Left renal cortex interstitium (tissue), 4 donors: ENCODE results near the gene C3orf80. TPM values are rescaled to one million over a fixed set of nuclear protein-coding genes. Genes with fewer than 3 reads are reported as not detected.

Experiments used
- polyA plus RNA-seq, 4 donors: library from polyadenylated mRNA; unstranded; fragments of 120-200 nt; gene quantifications; one replicate each; pipeline ENCODE4 v1.2.1, GENCODE V29; 2013; ENCODE audit not compliant: insufficient read length in 4 of 4

The C3orf80 gene
- polyA plus RNA-seq, 4 donors, result 0.27 to 0.62 (median 0.36) TPM

Other genes with a start within 250 kb of the C3orf80 start
- gene IL12A, start 236.6 kb upstream of the C3orf80 start, polyA plus RNA-seq, result under 1 TPM; 0.86 to 0.92 (median 0.89) TPM
- gene IFT80, start 173.8 kb downstream of the C3orf80 start, polyA plus RNA-seq, result 10 to 100 TPM; 49.4 to 73.4 (median 58.2) TPM
- 100 to 1,000 TPM in 2 of 4 donors, 10 to 100 TPM in 2; 91.4 to 130 (median 98.5) TPM for gene SMC4, start 174.2 kb downstream of the C3orf80 start, polyA plus RNA-seq
- gene TRIM59, start 224.4 kb downstream of the C3orf80 start, polyA plus RNA-seq, result 10 to 100 TPM; 13.5 to 22.8 (median 16.6) TPM